HuH-7.5 (cell line): ENCODE data around the gene CTNNAL1.
"Not testable (repeated sequence)": the region's sequence is repeated elsewhere in the genome, so short reads cannot be mapped to it uniquely, and the experiment has no call there.

Source experiments
- DNase-seq: peaks from one replicate; pipeline ENCODE4 v3.0.0; 2011; ENCODE audit warnings: low spot score

The CTNNAL1 gene, protein sequence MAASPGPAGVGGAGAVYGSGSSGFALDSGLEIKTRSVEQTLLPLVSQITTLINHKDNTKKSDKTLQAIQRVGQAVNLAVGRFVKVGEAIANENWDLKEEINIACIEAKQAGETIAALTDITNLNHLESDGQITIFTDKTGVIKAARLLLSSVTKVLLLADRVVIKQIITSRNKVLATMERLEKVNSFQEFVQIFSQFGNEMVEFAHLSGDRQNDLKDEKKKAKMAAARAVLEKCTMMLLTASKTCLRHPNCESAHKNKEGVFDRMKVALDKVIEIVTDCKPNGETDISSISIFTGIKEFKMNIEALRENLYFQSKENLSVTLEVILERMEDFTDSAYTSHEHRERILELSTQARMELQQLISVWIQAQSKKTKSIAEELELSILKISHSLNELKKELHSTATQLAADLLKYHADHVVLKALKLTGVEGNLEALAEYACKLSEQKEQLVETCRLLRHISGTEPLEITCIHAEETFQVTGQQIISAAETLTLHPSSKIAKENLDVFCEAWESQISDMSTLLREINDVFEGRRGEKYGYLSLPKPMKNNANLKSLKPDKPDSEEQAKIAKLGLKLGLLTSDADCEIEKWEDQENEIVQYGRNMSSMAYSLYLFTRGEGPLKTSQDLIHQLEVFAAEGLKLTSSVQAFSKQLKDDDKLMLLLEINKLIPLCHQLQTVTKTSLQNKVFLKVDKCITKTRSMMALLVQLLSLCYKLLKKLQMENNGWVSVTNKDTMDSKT

DNA sequence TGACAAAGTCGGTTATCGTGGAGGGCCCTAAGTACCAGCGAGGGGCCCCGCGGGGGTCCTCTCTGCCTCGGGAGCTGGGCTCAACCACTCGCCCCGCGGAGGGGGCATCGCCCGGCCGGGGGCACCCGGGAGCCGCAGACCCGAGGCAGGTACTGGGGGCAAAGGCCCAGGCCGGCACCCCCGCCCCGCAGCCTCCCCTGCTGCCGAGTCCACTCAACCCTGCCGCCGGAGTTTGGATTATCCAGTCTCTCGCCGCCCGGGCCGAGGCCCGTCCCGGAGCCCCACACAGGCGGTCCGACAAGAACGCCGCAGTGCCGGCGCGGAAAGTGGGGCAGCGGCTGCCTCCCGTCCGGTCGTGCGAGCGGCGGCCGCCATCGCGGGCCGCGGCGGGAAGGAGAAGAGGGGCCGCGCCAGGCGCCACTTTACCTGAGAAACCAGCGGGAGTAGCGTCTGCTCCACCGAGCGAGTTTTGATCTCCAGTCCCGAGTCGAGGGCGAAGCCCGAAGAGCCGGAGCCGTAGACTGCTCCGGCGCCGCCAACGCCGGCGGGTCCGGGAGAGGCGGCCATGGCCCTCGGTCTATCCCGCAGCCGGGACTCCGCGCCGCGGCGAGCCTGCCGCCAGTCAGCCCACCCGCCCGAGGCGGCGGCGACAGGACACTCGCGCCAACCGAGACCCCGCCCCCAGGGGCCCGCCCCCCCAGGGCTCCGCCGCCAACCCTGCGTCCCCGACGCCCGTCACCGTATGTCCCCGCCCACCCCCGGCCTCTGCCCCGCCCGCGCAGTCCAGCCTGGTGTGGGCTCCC is at the start of gene CTNNAL1:
CTNNAL1 (minus strand) TSS at position 624 of the 803 bp plus-strand sequence; CDS start at position 567, 57 bp downstream.
- DNase-seq = peak; percentile 87

DNA sequence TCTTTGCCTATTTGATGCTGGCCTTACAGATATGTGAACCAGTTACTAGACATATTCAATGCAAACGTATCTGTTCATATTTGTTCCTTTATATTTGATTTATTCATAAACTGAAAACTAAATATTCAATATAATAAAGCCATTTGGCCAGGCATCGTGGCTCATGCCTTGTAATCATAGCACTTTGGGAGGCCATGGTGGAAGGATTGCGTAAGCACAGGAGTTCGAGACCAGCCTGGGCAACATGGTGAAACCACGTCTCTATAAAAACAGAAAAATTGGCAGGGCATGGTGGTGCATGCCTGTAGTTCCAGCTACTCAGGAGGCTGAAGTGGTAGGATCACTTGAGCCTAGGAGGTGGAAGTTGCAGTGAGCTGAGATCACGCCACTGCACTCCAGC is 49.2 kb upstream of the CTNNAL1 start:
- no peak for DNase-seq

DNA sequence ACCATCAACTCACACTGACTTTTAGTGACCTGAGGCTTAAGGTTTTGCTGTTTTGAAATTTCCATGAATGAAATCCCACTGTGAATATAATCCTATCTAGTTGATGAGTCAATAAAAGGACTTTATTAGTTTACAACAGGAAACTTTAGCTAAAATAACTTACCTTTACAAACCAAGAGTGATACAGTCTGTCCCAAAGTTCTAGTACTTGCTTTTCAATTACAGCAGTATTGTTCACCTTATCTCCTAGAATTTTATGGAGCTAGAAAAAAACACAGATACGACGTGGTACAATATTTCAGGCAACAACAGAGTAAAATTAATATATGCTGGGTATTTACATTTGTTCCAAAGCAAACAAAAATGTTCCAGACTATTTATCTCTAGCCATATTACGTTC is 46.9 kb upstream of the CTNNAL1 start:
- DNase-seq = no peak

DNA sequence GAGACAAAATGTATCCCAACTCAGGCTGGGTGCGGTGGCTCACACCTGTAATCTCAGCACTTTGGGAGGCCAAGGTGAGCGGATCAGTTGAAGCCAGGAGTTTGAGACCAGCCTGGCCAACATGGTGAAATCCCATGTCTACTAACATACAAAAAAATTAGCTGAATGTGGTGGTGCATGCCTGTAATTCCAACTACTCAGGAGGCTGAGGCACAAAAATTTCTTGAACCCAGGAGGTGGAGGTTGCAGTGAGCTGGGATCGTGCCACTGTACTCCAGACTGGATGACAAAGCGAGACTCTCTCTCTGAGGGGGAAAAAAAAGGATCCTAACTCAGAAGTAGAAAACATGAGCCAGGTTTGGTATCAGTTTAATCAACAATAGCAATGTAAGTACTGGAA is 39.8 kb upstream of the CTNNAL1 start:
- not testable (repeated sequence) for DNase-seq

DNA sequence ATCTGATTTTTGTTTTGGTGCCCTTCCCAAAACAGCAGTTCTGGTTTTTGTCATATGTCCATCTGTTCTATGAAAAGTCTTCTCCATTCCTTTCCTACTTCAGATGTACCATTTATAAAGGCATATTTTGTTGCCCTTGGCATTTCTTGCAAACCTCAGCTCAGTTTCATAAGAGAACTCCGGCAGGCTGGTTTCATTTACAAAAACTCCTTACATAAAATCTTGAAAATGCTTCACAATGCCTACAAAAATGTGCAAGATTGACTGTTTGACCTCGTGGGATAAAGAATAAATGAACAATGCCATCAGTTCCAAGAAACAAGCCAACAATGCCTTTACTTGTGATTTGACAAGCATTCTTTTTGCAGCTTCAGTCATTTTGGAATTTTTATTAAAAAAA is 39.1 kb upstream of the CTNNAL1 start:
- DNase-seq = no peak

DNA sequence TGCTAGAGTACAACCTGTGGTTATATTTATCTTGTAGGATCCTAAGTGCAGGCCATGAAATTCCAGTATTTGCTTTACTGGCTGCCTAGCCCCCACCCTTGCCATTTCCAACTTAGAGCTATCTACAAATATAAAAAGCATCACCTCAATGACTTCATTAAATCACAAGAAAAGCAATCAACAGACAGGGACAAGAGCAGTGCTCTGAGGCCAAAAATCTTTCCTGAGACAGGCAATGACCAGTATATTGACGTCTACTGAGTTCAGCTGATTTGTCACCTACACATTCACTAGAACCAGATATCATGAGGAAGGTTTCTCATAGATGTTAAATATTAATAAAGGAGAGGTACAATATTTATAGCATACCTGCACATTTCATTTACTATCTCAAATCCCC is 38.4 kb upstream of the CTNNAL1 start:
- no peak for DNase-seq

DNA sequence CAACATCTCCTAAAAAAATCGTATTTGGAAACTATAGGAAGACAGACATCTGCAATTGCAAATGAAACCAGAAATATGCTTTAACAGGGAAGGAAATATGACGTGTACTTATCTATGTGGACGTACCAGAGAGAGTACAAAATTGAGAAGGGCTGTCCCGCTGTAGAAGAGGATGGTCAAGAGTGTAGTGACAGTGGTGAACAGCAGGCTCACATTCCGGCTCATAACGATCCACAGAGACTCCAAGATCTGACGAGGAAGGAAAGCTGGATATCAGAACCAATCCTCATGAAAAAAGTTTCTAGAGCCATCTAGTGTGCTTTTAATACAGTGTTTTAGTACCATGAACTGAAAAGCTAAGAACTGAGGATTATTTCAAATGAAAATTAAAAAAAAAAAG is 37.1 kb upstream of the CTNNAL1 start:
- no peak for DNase-seq

DNA sequence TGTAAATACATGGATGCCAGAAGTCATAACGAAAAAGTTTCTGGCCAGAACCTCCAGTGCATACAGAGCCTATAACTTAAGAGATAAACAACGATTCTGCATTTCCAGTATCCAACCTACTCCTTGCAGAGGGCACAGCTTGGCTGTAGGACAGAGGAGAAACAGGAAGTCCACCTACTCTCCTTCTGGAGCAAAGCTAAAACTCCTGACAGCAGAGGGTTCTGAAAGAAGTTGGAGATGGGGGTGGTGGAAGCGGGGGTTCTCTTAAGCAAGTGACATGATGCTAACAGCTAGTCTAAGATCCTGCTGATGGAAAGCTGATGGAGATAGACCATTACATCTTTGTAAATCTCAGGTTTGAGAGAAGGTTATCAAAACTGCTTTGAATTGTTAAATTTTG is 35.5 kb upstream of the CTNNAL1 start:
- DNase-seq = no peak

DNA sequence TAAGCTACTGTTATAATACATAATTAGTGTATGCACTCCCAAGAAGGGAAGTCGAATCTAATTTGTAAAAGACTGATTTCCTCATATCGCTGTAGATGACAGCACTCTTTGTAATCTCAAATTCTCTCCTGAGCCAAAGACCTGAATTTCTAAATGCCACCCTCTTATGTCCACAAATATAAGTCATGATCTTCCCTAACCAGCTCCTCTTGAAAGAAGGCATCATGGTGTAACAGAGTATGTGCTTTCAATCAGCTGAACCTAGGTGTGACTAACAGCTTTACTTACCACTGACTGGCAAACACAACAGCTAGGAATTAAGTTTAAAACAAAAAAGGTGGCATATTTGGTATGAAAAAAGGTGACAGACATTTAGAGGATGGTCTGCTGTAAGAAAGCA is 34.0 kb upstream of the CTNNAL1 start:
- DNase-seq = no peak

DNA sequence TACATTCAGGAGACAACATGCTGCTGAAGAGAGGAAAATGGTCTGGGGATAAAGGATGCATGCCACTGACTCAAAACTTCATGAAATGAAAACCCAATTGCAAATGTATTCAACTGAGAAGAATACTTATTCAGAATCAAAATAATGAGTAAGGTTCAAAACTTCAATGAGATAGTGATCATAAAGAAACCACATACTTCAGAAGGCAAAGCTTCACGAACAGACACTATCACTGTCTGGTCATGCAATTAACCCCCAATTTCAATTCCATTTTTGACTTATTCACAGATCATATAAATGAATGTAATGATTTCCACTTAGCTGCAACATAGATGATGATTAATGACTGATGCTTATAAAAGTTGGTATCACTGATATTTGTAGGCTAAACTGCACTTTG is 33.0 kb upstream of the CTNNAL1 start:
- DNase-seq = no peak

DNA sequence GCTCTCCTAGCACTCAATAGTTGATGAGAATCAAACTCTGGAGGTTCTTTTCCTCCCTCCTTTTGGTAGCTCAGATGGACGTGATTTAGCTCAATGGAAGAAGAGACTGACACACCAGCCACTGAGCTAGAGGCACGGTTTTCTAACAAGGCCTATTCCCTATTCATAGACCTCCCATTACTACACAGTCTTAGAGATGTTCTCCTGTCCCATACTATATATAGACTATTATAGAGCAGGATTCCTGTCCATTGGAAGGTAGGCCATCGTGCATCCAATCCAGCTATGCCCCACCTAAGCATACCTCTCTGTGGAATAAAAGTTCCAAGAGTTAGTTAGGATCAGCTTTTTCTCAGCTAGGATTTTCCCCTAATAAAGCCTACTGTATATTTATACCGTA is 30.3 kb upstream of the CTNNAL1 start:
- no peak for DNase-seq

DNA sequence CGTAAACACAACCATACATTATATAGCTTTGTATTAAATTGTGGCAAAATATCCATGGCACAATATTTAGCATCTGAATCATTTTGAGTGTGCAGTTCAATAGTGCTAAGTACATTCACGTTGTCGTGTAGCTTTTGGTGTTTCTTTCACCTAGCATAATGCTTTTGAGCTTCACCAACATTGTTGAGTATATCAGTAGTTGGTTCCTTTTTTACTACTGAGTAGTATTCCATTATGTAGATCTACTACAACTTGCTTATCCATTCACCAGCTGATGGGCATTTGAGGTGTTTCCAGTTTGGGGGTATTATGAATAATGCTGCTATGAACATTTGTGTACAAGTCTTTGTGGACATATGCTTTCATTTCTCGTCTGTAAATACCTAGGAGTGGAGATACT is 27.3 kb upstream of the CTNNAL1 start:
- DNase-seq = no peak

DNA sequence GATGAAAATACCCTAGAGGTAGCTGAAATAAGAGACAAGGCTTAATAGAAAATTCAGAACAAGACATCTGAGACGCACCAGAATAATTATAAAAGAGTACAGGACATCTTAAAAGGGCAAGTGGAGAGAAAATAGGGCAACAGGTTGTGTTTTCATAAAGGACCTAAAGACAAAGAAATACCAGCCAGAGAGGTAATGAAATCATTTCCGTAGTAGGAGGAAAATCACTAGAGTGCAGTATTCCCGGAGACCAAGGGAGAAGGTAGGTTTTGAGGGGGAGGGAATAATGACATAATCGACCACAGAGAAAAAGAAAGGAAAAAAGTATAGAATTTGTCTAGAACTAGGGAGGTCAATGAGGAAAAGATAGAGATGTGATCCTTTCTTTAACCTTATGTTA is 26.2 kb upstream of the CTNNAL1 start:
- no peak for DNase-seq

DNA sequence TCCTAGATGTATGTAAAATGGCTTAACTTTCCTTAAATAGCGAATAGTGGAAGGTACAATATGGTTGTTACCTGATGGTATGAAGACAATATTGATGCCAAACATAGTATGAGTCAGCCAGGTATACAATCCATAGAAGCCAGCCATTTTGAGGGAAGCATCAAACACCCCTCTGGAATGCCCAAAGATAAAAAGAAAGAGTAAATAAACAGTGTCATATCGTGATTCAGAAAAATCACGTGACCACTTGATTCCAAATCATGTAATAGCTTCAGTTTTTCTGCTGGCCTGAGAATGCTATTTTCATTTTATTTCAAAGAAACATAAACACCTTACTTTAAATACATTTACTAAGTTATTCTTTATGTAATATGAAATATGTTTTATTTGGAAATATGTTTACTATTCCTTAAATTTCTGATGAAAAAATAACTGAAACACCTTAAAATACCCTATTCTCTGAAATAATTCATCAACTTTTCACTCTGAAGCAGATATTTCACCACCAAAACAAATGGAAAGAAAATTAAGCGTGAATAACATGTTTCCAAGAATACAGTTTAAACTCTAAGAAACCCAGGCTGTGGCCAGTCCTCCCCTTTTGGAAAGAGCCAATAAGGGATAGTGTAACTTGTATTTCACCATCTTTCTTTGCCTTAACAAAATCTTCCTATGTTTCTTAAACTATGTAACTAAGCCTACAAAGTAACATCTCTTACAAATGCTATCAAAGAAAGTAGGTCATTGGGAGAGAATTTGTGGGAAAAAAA is 24.8 kb upstream of the CTNNAL1 start:
- no peak for DNase-seq

DNA sequence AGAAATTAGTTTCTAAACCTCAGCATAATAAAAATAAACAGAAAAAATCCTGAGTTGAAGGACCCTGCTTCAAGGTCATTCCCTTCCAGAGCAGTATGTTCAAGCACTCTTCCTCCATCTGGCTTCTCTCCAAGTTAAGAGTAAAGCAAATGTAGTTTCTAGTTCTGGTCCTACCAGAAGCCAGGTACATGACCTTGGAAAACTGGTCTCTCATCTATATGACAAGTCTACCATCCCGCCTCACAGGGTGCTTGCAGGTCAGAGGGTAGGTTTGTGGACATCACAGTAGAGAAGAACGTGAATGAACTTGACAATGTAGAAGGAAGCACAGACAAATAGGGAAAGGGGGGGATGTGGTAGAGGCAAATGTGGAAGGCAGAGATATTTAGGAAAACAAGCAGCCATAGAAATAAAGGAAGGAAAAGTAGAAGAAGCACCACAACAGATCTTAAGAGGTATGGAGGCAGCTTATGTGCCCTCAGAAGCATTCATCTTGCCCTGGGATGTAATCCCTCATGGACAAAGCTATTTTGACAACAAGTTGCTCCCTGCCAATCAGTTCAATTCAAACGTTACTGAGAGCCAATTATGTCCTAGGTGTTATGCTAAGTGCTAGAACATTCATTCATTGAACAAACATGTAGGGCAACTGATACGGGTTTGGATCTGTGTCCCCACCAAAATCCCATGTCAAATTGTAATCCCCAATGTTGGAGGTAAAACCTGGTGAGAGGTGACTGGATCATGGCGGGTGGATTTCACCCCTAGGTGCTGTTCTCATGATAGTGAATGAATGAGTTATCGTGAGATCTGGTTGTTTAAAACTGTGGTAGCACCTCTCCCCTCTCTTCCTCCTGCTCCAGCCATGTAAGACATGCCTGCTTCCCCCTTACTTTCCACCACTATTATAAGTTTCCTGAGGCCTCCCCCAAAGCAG is 23.7 kb upstream of the CTNNAL1 start:
- no peak for DNase-seq

DNA sequence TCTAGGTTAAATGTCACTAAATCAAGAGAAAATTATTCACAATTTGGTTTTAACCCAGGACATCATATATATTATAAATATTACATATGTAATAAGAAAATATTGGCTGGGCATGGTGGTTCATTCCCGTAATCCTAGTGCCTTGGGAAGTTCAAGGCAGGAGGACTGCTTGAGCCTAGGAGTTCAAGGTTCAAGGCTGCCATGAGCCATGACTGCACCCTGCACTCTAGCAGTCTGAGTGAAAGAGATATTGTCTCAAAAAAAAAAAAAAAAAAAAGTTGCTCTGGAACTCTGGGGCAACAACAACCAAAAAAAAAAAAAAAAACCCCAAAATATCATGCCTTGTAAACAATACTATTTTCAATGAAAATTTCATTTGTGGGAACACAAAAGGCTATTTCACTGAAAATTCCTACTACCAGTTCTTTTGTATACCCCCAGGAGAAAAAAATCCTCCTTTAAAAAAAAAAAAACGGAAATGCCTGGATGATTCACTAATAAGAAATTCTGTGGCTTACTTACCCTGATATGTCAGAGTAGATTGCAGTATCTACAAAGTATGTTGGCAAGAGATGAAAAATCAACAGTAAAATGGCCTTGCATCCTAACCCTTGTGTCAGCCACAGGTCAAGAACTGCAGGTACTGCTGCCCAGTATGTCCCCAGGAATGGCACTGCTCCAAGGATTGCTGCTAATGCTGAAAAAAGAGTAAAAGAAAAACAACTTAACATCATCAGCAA is 22.6 kb upstream of the CTNNAL1 start:
- DNase-seq = no peak

DNA sequence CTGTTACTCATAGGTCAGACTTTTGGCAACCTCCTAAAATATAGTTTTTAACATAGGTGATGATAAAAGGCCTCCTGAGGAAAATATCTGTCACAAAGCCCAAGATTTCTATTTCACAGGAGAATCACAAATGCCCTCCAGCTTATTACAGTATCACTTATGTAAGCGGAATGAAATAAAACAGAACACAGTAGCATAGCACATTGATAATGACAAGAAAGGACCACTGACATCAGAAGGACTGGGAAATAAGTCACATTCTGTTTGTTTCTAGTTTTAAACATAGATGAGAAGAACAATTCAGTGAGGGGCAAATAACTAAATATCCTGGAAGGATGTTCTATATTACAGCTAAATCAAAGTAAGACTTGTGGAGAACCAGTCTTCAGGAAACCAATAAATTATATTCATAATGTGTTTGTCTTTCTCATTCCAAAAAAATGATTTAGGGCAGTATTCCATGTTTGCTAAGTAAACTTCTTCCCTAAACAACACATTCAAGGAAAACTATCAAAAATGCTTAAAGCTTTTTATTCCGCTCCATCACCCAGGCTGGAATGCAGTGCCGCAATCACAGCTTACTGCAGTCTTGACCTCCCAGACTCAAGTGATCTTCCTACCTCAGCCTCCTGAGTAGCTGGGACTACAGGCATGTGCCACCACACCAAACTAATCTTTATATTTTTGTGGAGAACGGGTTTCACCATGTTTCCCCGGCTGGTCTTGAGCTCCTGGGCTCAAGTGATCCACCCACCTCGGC is 20.8 kb upstream of the CTNNAL1 start:
- DNase-seq = no peak

DNA sequence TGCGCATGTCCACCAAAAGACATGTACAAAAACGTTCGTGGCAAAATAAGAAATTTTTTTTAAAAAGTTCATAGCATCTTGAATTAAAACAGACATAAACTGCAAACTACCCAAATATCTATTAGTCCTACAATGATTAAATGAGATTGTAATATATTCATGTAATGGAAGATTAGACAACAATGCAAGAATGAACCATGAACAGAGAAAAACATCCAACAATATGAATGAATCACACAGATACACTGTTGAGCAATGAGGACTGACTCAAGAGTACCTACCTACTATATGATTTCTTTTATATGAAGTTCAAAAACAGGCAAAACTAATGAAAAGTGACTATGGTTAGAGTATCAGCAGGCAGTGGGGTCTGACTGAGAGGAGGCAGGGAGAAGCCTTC is 17.9 kb upstream of the CTNNAL1 start:
- DNase-seq = no peak

DNA sequence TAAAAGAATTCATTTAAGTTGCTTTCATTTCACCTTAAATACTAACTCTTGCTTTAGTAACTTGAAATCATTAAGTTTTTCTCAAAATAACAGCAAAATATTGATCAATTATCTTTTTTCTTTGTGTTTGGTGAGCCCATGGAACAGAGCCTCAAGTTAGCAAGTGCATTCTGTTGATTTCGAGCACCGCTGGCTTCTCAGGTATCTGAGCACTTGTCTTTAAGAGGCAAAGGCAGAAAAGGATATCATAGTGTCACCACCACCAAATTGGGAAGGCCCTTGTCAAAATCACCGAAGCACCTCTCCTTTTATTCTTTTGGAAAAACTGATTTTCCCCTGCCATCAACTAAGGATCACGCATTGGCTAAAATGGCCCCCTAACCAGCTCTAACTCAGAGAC is 17.1 kb upstream of the CTNNAL1 start:
- DNase-seq = no peak
